ENCODE results near the gene MPRIP.

DNA sequence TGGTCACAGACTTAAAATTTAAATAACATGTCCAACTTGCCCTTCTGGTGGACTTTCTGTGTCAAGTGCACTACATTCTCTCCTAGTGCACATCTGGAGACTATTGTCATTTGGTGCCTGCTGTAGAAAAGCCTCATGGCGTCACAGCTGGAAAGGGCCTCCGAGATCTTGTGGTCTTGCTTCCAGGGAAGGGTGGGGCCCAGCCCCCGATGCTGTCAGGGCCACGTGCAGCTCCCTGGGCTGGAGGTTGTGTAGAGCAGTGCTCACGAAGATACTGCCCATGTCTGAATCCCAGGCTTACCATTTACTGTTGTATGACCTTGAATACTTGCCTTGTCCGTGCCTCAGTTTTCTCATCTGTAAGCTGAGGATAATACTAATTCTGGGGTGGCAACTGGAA is 6.8 kb upstream of the MPRIP start:
- TF ChIP-seq, protein P1, sequence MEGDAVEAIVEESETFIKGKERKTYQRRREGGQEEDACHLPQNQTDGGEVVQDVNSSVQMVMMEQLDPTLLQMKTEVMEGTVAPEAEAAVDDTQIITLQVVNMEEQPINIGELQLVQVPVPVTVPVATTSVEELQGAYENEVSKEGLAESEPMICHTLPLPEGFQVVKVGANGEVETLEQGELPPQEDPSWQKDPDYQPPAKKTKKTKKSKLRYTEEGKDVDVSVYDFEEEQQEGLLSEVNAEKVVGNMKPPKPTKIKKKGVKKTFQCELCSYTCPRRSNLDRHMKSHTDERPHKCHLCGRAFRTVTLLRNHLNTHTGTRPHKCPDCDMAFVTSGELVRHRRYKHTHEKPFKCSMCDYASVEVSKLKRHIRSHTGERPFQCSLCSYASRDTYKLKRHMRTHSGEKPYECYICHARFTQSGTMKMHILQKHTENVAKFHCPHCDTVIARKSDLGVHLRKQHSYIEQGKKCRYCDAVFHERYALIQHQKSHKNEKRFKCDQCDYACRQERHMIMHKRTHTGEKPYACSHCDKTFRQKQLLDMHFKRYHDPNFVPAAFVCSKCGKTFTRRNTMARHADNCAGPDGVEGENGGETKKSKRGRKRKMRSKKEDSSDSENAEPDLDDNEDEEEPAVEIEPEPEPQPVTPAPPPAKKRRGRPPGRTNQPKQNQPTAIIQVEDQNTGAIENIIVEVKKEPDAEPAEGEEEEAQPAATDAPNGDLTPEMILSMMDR (IDR thresholded peaks at IDR 0.05), result no peak
- TF ChIP-seq EP300 (IDR thresholded peaks at IDR 0.05; ENCODE audit: borderline replicate concordance in 1 of 2, low read depth in 1 of 2, low read length in 1 of 2), result no peak
- no peak for TF ChIP-seq GABPA (IDR thresholded peaks at IDR 0.05; ENCODE audit: low read depth)
- TF ChIP-seq YY1 (IDR thresholded peaks at IDR 0.05; ENCODE audit: low read depth), result no peak
- TF ChIP-seq, protein P2, sequence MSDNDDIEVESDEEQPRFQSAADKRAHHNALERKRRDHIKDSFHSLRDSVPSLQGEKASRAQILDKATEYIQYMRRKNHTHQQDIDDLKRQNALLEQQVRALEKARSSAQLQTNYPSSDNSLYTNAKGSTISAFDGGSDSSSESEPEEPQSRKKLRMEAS (IDR thresholded peaks at IDR 0.05; ENCODE audit: low read depth), result no peak
- TF ChIP-seq NFIC (IDR thresholded peaks at IDR 0.05; ENCODE audit: borderline replicate concordance), result no peak
- no peak for TF ChIP-seq EZH2phosphoT487 (IDR thresholded peaks at IDR 0.05; ENCODE audit: borderline replicate concordance, low read depth)
- no peak for TF ChIP-seq MXI1 (IDR thresholded peaks at IDR 0.05; ENCODE audit: low read depth, low read length)
